Stimulated activated CD8-positive, alpha-beta memory T cell treated with anti-CD3 and anti-CD28 coated beads, Interleukin-4, amount 100 ng/mL, for 48 hours (primary cell): ENCODE measurements around the gene CIB2.
"Not testable (repeated sequence)": the region's sequence is repeated elsewhere in the genome, so short reads cannot be mapped to it uniquely, and the experiment has no call there.

Source experiments
- DNase-seq: peaks from one replicate; pipeline ENCODE4 v3.0.0-alpha.2; 2020

Gene CIB2

DNA sequence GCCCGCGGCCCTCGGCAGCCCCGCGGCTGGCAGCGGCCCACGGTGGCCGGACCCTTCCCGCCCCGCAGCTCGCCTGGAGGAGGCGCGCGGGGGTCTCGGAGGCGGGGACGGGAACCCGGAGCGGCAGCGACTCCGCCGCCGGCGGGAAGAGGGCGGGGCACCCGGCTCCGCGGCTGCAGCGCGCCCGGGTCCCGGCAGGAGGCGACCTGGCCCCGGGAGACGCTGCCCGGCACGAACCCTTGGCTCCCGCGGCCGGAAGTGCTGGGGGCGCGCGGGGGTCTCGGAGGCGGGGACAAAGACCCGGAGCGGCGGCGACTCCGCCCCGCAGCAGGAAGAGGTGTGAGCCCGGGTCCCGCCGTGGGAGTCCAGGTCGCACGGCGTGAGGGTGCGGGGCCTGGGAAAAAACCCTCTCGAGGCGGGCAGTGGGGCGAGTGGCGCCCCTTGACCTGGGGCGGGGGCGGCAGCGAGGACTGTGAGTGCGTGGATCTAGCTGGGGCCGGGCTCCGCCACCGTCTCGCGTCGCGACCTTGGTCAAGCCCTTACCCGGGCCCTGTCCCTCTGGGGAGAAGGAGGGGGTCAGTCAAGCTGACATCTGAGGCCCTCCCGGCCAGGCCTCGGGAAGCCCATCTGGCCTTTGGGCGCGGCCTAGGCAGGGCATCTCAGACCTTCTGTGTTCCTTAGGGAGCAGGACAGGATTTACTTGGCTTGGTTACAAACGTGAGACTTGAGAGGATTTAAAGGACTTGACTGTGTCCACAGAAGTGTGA is at the start of gene CIB2:
CIB2 (minus strand) TSS at position 151 of the 767 bp plus-strand sequence. CDS start 230 bp downstream, outside the sequence.
- peak; percentile 83 for DNase-seq

DNA sequence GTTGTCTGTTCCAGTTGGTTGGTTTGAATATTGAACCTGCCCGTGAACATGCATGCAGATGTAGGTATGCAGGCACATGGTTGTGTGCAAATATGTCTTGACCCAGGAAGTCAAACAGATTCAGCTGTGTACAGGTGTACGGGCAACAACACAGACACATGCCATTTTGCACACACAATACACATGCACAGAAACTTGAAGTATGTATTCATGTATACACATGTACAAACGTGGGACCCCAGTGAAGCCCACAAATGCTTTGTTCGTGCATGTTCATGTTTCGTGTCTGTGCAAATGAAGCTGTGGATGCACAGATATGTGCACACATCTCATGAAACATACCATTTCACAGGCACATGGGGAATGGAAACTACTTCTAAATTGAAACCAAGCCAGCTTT is 48.7 kb upstream of the CIB2 start:
- no peak for DNase-seq

- DNase-seq, result no peak
These were observed 48.1 kb upstream of the CIB2 start for GRCh38 chr15:78179286-78179840.

DNA sequence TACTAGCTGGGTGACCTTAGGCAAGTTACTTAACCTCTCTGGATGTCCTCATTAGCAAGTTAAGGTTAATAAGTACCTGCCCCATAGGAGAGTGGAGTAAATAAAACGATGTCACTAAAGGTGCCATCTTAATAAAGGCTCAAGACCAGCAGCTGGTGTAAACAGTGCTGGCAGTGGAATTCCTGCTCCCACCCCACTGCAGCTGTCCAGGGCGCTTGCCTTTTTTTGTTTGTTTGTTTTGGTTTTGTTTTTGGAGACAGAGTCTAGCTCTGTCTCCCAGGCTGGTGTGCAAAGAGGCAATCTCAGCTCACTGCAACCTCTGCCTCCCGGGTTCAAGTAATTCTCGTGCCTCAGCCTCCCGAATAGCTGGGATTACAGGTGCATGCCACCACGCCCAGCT is 46.8 kb upstream of the CIB2 start:
- DNase-seq, result no peak

DNA sequence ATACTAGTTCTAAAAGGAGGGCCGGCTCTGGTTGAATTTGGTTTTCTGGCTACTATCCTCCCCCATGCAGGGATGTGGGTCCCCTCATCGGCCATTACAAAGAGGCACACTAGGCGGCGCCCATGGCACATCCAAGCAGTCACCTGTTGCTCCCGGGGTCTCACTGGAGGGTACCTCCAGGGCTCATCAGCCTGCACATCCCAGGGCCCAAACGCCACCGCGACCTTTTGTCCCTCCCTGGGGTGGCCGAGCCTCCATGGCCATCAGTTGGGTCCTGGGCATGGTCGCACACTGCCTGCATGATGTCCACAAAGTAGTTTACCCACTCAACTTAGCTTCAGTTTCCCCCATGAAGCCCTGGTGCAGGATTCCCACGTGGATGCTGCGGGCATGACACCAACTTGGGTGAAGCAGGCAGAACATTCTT is 46.2 kb upstream of the CIB2 start:
- DNase-seq, result peak; percentile 65

- no peak for DNase-seq
These were observed 44.1 kb upstream of the CIB2 start for GRCh38 chr15:78175330-78175729.

GRCh38 chr15:78174401-78174800 is 43.2 kb upstream of the CIB2 start:
- DNase-seq, result peak; percentile 34

DNA sequence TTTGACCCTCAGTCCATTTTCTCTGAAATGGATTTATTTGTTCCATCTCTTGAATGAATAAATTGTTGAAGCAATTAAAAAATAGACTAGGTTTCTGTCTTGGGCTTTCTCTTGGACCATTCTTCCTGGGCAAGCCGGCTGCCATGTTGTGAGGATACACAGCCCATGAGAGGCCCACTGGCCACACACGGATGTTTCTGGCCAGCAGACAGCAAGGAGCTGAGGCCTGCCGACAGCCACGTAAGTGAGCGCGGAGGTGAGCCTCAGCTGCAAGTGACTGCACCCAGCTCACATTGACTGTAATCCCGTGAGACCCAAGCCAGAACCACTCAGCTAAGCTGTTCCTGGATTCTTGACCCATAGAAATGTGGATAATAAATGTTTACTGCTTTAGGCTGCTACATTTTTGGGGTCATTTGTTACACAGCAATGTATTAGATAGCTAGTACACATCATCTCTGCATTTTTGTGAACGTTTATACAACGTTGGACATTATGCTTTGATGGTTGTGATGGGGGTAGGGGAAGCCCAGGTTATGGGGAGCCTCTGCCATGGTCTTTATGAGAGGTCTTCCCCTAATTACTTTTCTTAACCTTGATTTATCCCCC is 40.7 kb upstream of the CIB2 start:
- no peak for DNase-seq

DNA sequence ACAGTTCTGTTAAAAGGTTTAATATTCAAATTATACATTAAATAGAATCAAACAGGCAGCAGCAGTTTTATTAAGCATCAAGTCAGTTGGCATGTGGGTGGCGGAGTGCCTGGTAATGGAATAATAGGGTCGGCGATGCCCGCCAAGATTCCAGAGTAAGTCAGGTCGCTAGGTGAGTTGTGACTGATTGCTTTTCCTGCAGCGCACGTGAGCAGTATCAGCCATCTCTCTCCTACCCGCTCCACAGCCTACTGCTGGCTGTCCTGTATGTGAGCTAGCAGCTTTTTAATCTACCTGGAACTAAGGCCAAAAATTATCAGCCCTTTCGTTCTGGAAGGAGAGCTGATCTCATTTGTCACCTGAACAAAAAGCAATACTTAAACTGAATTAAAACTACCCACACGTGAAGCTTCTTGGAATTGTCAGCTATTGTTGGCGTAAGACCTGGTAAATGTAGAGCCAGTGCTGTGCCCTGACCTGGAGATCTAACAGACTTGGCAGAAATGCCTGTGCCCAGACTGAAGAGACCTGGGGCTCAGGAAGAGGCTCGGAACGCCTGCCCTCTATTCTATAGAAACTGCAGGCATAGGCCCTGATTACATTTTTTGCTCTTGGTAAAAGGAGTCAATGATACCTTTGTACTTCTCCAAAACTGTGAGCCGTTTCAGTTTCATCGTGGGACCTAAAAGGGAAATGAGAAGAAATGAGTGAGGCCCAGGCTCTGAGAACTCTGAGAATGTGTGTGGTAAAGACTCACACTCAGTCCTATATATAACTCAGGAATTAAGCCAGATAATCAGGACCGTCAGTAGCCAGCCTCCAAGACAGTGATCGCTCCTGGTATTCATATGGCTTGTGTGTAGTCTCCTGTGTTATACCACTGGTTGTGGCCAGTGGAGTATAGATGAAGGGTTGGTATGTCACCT is 39.9 kb upstream of the CIB2 start:
- DNase-seq, result no peak

- no peak for DNase-seq
These were observed 37.4 kb upstream of the CIB2 start for GRCh38 chr15:78168608-78169007.

GRCh38 chr15:78167227-78167888 is 36.1 kb upstream of the CIB2 start:
- no peak for DNase-seq

- no peak for DNase-seq
These were observed 32.8 kb upstream of the CIB2 start for GRCh38 chr15:78164010-78164409.

- peak; percentile 35 for DNase-seq
These were observed 30.8 kb upstream of the CIB2 start for GRCh38 chr15:78162038-78162437.

DNA sequence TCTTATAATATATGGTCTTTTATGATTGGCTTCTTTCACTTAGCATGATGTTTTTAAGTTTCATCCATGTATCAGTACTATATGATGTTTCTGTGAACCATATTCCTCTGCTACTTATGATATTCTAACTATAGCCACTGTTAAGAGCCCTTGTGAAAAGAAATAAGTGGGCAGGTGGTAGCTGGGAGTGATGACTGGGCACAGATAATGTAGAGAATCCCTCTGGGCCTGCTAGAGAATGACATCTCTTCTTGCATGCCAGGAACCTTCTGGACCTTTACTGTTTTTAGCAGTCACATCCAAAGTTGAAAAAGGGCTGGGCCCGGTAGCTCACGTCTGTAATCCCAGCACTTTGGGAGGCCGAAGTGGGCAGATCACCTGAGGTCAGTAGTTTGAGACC is 28.1 kb upstream of the CIB2 start:
- no peak for DNase-seq

DNA sequence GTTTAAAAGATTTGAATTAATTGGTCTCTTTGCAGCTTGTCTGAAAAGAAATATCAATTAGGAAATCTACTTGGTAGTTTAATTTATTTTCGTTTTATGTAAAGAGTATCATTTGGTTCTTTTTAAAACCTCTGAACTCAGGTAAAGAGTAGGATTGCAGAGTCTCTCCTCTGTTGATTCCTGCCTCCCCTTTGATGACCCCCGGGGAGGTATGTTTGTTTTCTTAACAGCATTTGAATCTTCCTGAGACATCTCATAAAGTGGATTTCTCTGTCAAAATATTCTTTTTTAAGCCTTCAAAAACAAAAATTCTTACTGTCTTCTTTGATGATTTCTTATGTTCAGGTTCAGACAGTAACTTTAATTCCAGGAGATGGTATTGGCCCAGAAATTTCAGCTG is 26.0 kb upstream of the CIB2 start:
- DNase-seq, result no peak

DNA sequence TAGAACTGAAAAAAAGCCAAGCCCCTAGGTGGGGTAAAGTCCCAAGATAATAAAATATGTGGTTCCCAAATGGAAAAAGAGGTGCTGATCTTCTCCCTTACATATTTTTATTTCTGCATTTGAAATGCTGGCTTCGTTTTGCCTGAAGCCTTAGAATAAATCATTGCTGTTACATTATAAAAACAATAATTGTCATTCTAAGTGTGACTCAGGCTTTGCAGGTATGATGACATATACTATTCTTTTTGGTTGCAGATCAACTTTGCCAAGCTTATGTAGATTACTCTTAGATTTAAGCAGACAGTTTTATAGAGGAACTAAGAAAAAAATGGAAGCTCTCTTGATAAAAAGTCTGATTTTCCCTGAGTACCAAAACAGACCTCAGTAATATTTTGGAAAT is 25.4 kb upstream of the CIB2 start:
- DNase-seq, result no peak

DNA sequence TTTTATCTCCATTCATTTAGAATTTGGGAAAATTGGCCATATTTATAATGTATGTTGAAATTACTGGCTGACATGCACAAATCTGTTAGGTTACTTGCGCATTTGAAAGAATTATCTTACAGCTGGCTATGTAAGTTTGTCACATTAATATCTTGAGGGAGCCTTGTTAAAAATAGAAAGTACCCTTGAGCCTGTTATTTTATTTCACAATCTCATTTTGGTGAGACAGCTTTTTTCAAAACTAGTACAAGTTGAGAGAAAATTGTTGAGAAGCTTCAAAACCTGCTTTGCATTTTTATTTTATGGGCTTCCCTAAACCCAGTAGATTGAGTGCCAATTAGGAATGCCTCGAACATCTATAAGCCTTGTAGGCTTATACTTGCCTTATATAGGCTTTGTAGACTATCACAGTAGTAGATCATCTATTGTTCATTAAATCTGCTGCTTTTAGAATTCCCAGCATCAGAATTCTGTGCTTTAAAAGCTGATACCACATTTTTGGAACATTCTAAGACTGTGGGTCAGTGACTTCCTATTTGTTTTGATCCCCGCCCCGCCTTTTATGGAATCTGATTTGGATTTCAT is 24.2 kb upstream of the CIB2 start:
- no peak for DNase-seq

GRCh38 chr15:78154955-78155354 is 23.7 kb upstream of the CIB2 start:
- DNase-seq, result no peak

- not testable (repeated sequence) for DNase-seq
These were observed 19.8 kb upstream of the CIB2 start for GRCh38 chr15:78151075-78151474.

GRCh38 chr15:78149805-78150751 is 18.8 kb upstream of the CIB2 start:
- DNase-seq, result no peak
